GM21526 (cell line): ENCODE results near the gene RBMS3.

ENCODE experiments used
- ATAC-seq: cut with Tn5 transposase; IDR thresholded peaks from one replicate; pipeline ENCODE4 v1.9.1; 2021; ENCODE audit warnings: moderate library complexity; ENCODE audit not compliant: unreplicated experiment, low FRiP score

The RBMS3 gene

GRCh38 chr3:29903600-29903999 is 622.7 kb downstream of the RBMS3 start:
- no peak for ATAC-seq

DNA sequence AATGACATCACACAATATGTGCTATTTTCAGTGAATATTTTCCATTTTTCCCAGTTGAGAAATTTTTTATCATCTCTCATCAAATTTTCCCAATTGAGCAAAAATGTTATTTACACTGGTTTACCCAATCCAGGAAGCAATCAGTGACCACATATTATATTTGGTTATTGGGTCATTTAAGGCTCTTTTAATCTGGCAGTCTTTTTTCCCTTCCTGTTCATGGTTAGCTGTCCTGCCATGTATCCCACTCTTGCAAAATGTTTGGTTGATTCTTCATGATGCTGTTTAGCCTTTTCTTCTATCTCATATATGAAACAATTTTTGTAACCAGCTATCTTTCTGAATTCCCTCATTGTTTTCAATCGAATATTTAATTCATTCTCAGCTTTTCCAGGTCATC is 626.0 kb downstream of the RBMS3 start:
- no peak for ATAC-seq

DNA sequence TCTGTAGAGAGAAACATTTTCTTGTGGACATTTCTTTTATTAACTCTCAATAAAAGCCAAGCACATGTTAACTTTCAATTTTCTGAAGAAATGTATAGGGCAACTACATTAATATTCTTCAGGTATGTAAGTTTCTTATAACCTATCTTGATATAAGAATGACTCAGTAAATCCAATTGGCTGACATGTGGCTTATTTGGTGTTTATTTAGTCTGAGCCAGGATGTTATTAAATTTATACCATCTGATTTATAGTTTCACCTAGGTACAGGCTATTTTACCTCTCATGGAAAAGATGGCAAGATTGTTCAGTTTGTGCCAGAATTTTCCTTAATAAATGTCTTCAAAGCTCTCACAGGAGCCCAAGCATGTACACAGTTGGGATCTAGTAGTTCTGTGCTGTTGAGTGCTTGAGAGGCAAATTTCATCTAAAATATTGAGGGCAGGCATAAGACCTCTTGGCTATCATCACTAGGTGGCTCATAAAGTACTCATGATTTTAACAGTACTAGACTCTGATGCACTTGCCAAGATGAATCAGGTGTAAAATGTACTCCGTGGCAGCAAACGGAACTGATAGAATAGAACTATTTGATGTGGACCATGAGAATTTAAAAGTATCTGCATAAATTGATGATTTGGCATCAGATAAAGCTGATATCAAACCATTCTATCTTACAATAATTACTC is 631.9 kb downstream of the RBMS3 start:
- ATAC-seq = no peak

DNA sequence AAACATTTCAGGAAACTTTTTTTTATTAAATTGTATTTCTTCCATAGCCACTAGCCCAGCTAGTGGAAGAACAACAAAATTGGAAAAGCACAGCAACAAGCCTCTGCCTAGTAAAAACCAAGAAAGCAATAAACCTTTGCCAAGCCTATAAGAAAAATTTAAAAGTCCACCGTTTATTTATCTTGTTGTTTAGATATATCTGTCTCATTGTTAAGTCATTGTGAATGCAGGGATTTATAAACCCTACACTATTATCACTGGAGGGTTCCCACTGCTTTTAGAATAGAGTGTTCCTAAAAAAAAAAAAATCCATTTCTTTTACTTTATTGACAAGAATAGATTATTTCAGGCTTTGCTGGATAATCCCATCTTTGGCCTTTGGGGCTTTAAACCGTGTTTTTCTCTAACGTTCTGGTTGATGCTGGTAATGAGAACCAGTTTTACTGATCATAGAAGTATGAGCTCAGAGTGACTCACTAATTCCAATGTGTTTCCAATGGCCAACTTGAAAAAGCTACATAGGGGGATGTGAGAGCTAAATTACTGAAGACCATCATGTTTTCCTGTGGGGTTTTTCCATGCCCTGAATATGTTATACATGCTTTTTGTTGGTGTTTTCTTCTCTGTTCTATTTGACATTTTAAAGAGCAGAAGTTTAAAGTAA is 634.1 kb downstream of the RBMS3 start:
- ATAC-seq = no peak

GRCh38 chr3:29919571-29919970 is 638.7 kb downstream of the RBMS3 start:
- no peak for ATAC-seq

GRCh38 chr3:29922992-29923746 is 642.3 kb downstream of the RBMS3 start:
- ATAC-seq = no peak

DNA sequence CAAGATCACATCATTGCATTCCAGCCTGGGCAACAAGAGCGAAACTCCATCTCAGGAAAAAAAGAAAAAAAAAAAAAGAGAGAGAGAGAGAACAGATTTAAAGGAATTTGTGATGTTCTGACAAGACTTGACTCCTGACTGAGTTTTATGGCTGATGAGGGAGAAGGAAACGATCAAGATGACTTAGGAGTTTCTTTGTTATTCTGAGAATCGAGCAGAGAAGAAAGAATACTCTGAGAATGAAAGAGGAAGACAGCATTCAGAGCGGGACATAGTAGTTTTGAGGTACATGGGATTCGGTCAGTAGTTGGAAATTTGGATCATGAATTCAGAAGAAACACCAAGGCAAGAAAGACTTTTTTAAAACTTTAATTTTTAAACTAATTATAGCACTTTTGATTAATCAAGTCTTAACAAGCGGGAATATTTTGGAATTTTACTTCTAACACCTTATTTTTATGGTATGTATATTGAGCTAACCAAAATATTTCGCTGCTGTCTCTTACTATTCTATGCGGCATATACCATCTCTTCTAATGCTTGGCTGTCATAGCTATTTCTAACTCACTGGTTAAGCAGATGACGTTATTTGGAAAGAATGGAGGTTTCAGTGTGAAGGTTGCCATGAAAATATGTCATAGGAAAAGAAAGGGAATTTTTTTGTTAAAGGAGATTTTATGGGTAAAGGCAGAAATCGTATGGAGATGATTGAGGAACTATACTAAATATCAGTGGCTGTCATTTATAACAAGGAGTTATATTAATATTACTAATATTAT is 644.1 kb downstream of the RBMS3 start:
- no peak for ATAC-seq

GRCh38 chr3:29926378-29926777 is 645.5 kb downstream of the RBMS3 start:
- ATAC-seq = no peak

DNA sequence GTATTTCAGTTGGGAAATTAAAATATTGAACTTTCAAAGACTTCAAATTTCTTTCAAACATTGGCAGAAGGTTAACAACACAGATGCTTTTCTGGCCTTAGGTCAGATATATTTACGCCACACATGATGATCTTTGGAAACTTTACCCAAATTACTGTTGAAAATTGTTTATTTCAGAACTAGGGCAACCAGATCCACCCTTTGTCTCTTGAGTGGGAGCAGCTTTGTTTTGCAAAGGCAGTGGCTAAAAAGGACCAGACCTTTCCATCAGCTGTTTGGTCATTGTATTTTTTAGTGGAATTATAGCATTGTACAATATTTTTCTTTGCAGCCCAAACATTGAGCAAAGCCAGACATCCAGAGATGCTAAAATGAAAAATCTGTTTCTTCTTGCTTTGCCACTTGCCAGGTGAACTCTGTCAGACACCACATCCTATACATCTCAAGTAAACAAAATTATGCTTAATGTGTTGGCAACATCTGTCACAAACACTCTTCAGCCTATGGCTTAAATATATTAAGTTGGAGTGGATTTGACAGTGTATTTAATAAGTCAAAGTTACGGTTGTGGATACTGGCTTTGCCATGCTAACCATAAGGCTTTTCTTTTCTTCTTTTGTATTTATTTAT is 651.9 kb downstream of the RBMS3 start:
- ATAC-seq = no peak

DNA sequence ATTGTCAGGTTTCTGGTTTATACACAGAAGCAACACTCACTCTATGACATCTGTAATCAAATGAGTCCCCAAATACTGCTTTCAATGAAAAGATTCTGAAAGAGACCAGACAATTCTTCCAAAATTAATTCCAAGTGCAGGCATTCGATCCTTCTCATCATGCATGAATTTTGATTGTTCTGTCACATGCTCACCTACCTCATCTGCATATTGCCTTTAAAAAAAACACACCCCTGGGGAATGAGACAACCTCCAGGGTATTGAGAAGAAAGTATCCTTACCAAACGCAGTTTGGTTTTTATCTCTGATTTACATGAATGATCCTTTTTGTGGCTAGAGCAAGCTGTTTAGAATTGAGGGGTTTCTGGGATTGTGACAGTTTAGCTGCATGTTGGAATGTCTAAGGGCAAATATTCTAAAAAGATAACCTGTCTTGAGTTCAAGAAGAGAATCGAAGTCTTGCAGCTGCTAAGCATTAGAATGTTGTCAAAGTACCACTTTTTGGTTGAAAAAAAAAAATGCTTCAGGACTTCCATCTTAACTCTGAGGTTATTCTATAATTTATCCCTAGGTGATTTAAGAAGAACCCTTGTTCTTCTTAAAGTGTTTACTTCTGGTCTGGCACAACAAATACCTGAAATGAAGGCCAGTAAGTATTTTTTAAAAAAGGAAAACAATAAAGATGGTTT is 653.1 kb downstream of the RBMS3 start:
- ATAC-seq = no peak

DNA sequence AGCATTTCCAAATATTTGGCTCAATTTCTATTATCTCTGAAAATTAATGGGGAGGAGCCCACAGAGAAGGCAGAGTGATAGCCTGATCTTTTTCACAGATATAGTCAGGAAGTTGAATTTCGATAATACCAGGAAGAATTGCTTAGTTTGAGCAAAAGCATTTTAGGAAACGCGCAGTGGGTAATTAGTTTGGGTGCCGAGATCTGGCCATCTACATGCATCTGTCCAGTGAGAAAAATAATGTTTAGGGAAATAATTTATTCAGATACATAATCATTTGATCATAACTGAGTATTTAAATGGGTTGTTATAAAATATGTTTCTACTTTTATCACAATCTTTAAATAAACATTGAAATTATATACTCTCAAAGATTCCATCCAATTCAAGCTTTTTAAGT is 653.9 kb downstream of the RBMS3 start:
- no peak for ATAC-seq

DNA sequence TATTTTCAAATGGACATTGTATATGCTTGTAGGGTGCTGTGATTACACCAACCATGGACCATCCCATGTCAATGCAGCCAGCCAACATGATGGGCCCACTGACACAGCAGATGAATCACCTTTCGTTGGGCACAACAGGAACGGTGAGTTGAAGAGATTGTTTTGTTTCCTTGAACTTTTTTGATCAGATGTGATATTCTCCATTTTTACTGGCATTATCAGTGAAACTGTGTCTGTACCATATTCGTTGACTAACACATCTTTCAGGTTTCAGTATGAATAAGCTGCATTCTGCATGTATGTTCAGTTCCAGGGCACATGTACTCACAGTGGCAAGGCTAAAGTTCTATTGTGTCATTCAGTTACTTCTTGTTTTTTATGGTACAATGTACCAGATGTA is 655.2 kb downstream of the RBMS3 start:
- ATAC-seq = peak; percentile 94

GRCh38 chr3:29936766-29937165 is 655.9 kb downstream of the RBMS3 start:
- no peak for ATAC-seq

- no peak for ATAC-seq
Measured at GRCh38 chr3:29937185-29937584, 656.3 kb downstream of the RBMS3 start.

- ATAC-seq = no peak
Measured at GRCh38 chr3:29940759-29941323, 660.0 kb downstream of the RBMS3 start.

- ATAC-seq = no peak
Measured at GRCh38 chr3:29942297-29942696, 661.4 kb downstream of the RBMS3 start.

GRCh38 chr3:29949131-29949530 is 668.3 kb downstream of the RBMS3 start:
- no peak for ATAC-seq

DNA sequence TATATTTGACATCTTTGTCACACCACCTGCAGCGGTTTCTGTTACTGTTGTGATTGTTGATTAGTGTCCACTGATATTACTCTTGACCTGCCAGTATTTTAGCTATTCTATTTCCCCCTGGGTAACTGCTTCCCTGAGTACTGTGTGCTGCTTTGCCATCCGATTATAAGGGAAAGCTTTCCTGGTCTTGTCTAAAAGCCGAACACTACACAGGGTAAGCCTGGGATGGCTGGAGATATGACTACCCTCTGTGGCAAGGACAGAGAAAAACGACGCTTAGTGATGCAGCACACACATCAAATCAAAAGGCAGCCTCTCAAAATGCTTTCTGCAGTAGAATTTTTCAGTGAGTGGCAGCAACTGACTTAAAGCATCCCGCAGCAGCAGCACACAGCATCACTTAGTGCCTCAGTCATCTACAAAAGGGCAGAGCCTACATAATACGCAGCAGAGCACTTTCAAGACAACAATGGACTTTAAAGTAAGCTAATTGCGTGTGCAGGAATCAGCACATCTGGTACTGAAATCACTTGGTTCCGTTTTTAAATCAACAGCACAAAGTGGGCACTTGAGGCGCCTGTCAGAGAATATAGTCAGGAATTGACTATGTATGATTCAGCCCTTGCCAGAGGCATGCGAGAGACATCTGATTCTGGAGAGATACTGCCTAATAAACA is 669.2 kb downstream of the RBMS3 start:
- no peak for ATAC-seq

DNA sequence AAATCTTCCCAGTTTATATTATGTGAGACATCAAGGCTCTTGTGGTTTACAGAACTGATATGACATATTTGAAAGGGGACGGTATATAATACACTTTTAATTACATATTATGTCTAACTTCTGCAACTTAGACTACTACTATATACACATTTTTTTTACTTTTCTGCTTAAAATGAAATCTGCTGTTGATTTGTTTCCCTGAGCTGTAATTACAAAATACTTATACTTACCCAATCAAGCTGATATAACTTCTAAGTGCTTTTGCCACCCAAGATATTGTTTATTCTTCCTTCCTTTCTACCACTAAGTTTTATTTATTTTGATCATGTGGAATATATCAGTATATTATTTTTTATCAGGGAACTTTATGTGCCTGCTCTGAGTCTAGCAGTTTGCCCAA is 671.6 kb downstream of the RBMS3 start:
- ATAC-seq = no peak
